ENCODE results near the gene RPL14.

Gene RPL14

GRCh38 chr3:40476478-40477470 is 19.6 kb downstream of the RPL14 start, which contains the start of gene ZNF619:
Gene ZNF619 (plus strand): TSS chr3:40477122. CDS start chr3:40477980, 858 bp downstream.
- H3K27me3 ChIP-seq (ENCODE audit: control insufficient read depth in 3 of 3, insufficient read depth in 3 of 3, low read depth in 1 of 3, low read length in 3 of 3): peaks cover 0 to 6% (median 0%) of the 10 kb centered on the region in 3 experiments
- no peak within 1 kb of the TSS for H3K23ac ChIP-seq (ENCODE audit: low read depth, low read length, poor library complexity)
- H2BK120ac ChIP-seq (ENCODE audit: low read depth, low read length): no peak within 1 kb of the TSS
- H3K4me2 ChIP-seq (ENCODE audit: insufficient read depth, low read length, poor library complexity, severe bottlenecking): peak within 1 kb of the TSS; percentile 58
- no peaks in the 10 kb centered on the region for H3K9me3 ChIP-seq (replicated peaks in 1 of 2; ENCODE audit: control insufficient read depth in 2 of 2, insufficient read depth in 1 of 2, low read depth in 1 of 2, low read length in 2 of 2)
- peak within 1 kb of the TSS; percentile 39 to 91 for H3K4me3 ChIP-seq (ENCODE audit: low read length in 2 of 2)
- H3K4ac ChIP-seq (ENCODE audit: low read length): no peak within 1 kb of the TSS
- peak; percentile 58 for DNase-seq (ENCODE audit: low spot score)
- H3K14ac ChIP-seq (ENCODE audit: low read length): peak within 1 kb of the TSS; percentile 31
- H2AFZ ChIP-seq (ENCODE audit: low read length): peak within 1 kb of the TSS; percentile 83
- no peak within 1 kb of the TSS for H4K8ac ChIP-seq (ENCODE audit: low read depth, low read length)
- H3K27ac ChIP-seq (replicated peaks; ENCODE audit: low read length): peak within 1 kb of the TSS; percentile 36
- no peak within 1 kb of the TSS for H4K91ac ChIP-seq (ENCODE audit: low read depth, low read length, poor library complexity)
- H3K36me3 ChIP-seq (replicated peaks in 1 of 2; ENCODE audit: control insufficient read depth in 2 of 2, insufficient read depth in 2 of 2, low read length in 2 of 2): peaks cover 0 to 2% of the 10 kb centered on the region in 2 donors
- H2BK5ac ChIP-seq (ENCODE audit: low read length): no peak within 1 kb of the TSS
- no peak within 1 kb of the TSS for H2BK12ac ChIP-seq (ENCODE audit: low read length)
- H2AK5ac ChIP-seq (ENCODE audit: low read depth, low read length): no peak within 1 kb of the TSS
- no peak within 1 kb of the TSS for H2BK15ac ChIP-seq (ENCODE audit: low read length)
- H3K4me1 ChIP-seq (ENCODE audit: control insufficient read depth in 2 of 2, insufficient read depth in 1 of 2, low read depth in 1 of 2, low read length in 2 of 2): peaks cover 0 to 4% of the 10 kb centered on the region in 2 donors
- no CpG with 5 or more reads among the region's 48 CpGs for WGBS, 2 donors (ENCODE audit: extremely low coverage in 2 of 2, insufficient read length in 2 of 2, insufficient replicate concordance in 1 of 2)
- H3K9ac ChIP-seq (ENCODE audit: low read depth, low read length, poor library complexity): peak within 1 kb of the TSS; percentile 92
- H3K18ac ChIP-seq (ENCODE audit: low read length): peak within 1 kb of the TSS; percentile 88
- no peaks in the 10 kb centered on the region for H3K79me1 ChIP-seq (ENCODE audit: low read depth, low read length)

DNA sequence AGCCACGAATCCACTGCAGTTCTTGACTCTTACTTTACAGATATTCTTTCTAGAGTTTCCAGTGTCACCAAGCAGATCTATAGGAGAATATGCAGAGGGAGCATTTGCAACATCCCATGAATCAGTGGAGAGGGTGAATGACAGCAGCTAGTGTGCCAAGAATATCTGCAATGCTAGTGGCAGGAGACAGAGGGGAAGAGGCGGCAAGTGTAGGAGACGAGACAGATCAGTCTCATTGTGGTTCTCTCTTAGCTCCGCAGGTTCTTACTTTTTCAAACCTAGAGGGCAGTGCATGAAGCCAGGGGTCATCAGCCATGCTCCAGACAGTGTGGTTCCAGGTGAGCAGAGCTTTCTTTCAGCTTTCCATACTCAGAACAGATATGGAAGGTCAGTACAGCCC is 20.5 kb downstream of the RPL14 start:
- Histone ChIP-seq H4K91ac (ENCODE audit: low read depth, low read length, poor library complexity) (no peak overlapping the region), H3K18ac (ENCODE audit: low read length) (no peak overlapping the region), H3K79me1 (ENCODE audit: low read depth, low read length) (no peaks in the 10 kb centered on the region), H3K23ac (ENCODE audit: low read depth, low read length, poor library complexity) (no peak overlapping the region), H2BK12ac (ENCODE audit: low read length) (no peak overlapping the region), H4K8ac (ENCODE audit: low read depth, low read length) (no peak overlapping the region), H3K27ac (replicated peaks; ENCODE audit: low read length) (no peak overlapping the region), H3K27me3 (ENCODE audit: control insufficient read depth in 3 of 3, insufficient read depth in 3 of 3, low read depth in 1 of 3, low read length in 3 of 3) (peaks cover 0 to 6% (median 0%) of the 10 kb centered on the region in 3 experiments), H3K36me3 (replicated peaks in 1 of 2; ENCODE audit: control insufficient read depth in 2 of 2, insufficient read depth in 2 of 2, low read length in 2 of 2) (peaks cover 0 to 5% of the 10 kb centered on the region in 2 donors), H2BK15ac (ENCODE audit: low read length) (no peak overlapping the region), H3K4me2 (ENCODE audit: insufficient read depth, low read length, poor library complexity, severe bottlenecking) (peak overlapping the region; percentile 58), H3K4ac (ENCODE audit: low read length) (no peak overlapping the region), H2AFZ (ENCODE audit: low read length) (peak overlapping the region; percentile 83), H3K9ac (ENCODE audit: low read depth, low read length, poor library complexity) (peak overlapping the region; percentile 51), H3K4me3 (ENCODE audit: low read length in 2 of 2) (peak overlapping the region in 1 of 2 donors; percentile 39), H2BK5ac (ENCODE audit: low read length) (no peak overlapping the region), H3K9me3 (replicated peaks in 1 of 2; ENCODE audit: control insufficient read depth in 2 of 2, insufficient read depth in 1 of 2, low read depth in 1 of 2, low read length in 2 of 2) (no peaks in the 10 kb centered on the region), H3K14ac (ENCODE audit: low read length) (no peak overlapping the region), H2BK120ac (ENCODE audit: low read depth, low read length) (no peak overlapping the region), H2AK5ac (ENCODE audit: low read depth, low read length) (no peak overlapping the region), H3K4me1 (ENCODE audit: control insufficient read depth in 2 of 2, insufficient read depth in 1 of 2, low read depth in 1 of 2, low read length in 2 of 2) (peaks cover 0 to 4% of the 10 kb centered on the region in 2 donors)
- no peak for DNase-seq (ENCODE audit: low spot score)
- no CpG with 5 or more reads among the region's 4 CpGs for WGBS, 2 donors (ENCODE audit: extremely low coverage in 2 of 2, insufficient read length in 2 of 2, insufficient replicate concordance in 1 of 2)

DNA sequence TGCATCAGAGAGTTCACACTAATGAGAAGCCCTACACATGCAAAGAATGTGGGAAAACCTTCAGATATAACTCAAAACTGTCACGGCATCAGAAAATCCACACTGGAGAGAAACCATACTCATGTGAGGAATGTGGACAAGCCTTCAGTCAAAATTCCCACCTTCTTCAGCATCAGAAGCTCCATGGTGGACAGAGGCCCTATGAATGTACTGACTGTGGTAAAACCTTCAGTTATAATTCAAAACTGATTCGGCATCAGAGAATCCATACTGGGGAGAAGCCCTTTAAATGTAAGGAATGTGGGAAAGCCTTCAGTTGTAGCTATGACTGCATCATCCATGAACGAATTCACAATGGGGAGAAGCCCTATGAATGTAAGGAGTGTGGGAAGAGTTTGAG is 30.0 kb downstream of the RPL14 start:
- no peaks in the 10 kb centered on the region for H3K4me1 ChIP-seq (ENCODE audit: control insufficient read depth in 2 of 2, insufficient read depth in 1 of 2, low read depth in 1 of 2, low read length in 2 of 2)
- H4K91ac ChIP-seq (ENCODE audit: low read depth, low read length, poor library complexity): no peak overlapping the region
- peaks cover 0 to 17% of the 10 kb centered on the region in 2 donors for H3K36me3 ChIP-seq (replicated peaks in 1 of 2; ENCODE audit: control insufficient read depth in 2 of 2, insufficient read depth in 2 of 2, low read length in 2 of 2)
- no peak overlapping the region for H2BK15ac ChIP-seq (ENCODE audit: low read length)
- H3K4ac ChIP-seq (ENCODE audit: low read length): no peak overlapping the region
- no peak overlapping the region for H3K18ac ChIP-seq (ENCODE audit: low read length)
- H2AK5ac ChIP-seq (ENCODE audit: low read depth, low read length): no peak overlapping the region
- no peak overlapping the region for H3K9ac ChIP-seq (ENCODE audit: low read depth, low read length, poor library complexity)
- no peak overlapping the region for H4K8ac ChIP-seq (ENCODE audit: low read depth, low read length)
- H3K4me3 ChIP-seq (ENCODE audit: low read length in 2 of 2): no peak overlapping the region
- H3K23ac ChIP-seq (ENCODE audit: low read depth, low read length, poor library complexity): no peak overlapping the region
- H2BK5ac ChIP-seq (ENCODE audit: low read length): no peak overlapping the region
- H3K4me2 ChIP-seq (ENCODE audit: insufficient read depth, low read length, poor library complexity, severe bottlenecking): no peak overlapping the region
- H3K79me1 ChIP-seq (ENCODE audit: low read depth, low read length): no peaks in the 10 kb centered on the region
- H3K27ac ChIP-seq (replicated peaks; ENCODE audit: low read length): no peak overlapping the region
- no CpG with 5 or more reads among the region's 3 CpGs for WGBS, 2 donors (ENCODE audit: extremely low coverage in 2 of 2, insufficient read length in 2 of 2, insufficient replicate concordance in 1 of 2)
- H3K14ac ChIP-seq (ENCODE audit: low read length): no peak overlapping the region
- H2BK120ac ChIP-seq (ENCODE audit: low read depth, low read length): no peak overlapping the region
- H2AFZ ChIP-seq (ENCODE audit: low read length): no peak overlapping the region
- H2BK12ac ChIP-seq (ENCODE audit: low read length): no peak overlapping the region
- DNase-seq (ENCODE audit: low spot score): no peak
- H3K9me3 ChIP-seq (replicated peaks in 1 of 2; ENCODE audit: control insufficient read depth in 2 of 2, insufficient read depth in 1 of 2, low read depth in 1 of 2, low read length in 2 of 2): peaks cover 15 to 16% of the 10 kb centered on the region in 2 donors
- no peaks in the 10 kb centered on the region for H3K27me3 ChIP-seq (ENCODE audit: control insufficient read depth in 3 of 3, insufficient read depth in 3 of 3, low read depth in 1 of 3, low read length in 3 of 3)

- Histone ChIP-seq H3K23ac (ENCODE audit: low read depth, low read length, poor library complexity) (no peak overlapping the region), H4K91ac (ENCODE audit: low read depth, low read length, poor library complexity) (no peak overlapping the region), H2BK15ac (ENCODE audit: low read length) (no peak overlapping the region), H2BK12ac (ENCODE audit: low read length) (no peak overlapping the region), H3K27ac (replicated peaks; ENCODE audit: low read length) (no peak overlapping the region), H3K14ac (ENCODE audit: low read length) (no peak overlapping the region), H2BK120ac (ENCODE audit: low read depth, low read length) (no peak overlapping the region), H4K8ac (ENCODE audit: low read depth, low read length) (no peak overlapping the region), H3K36me3 (replicated peaks in 1 of 2; ENCODE audit: control insufficient read depth in 2 of 2, insufficient read depth in 2 of 2, low read length in 2 of 2) (peaks cover 0 to 14% of the 10 kb centered on the region in 2 donors), H2AFZ (ENCODE audit: low read length) (no peak overlapping the region), H3K4me1 (ENCODE audit: control insufficient read depth in 2 of 2, insufficient read depth in 1 of 2, low read depth in 1 of 2, low read length in 2 of 2) (no peaks in the 10 kb centered on the region), H3K4me2 (ENCODE audit: insufficient read depth, low read length, poor library complexity, severe bottlenecking) (no peak overlapping the region), H3K4ac (ENCODE audit: low read length) (no peak overlapping the region), H3K79me1 (ENCODE audit: low read depth, low read length) (no peaks in the 10 kb centered on the region), H2BK5ac (ENCODE audit: low read length) (no peak overlapping the region), H2AK5ac (ENCODE audit: low read depth, low read length) (no peak overlapping the region), H3K27me3 (ENCODE audit: control insufficient read depth in 3 of 3, insufficient read depth in 3 of 3, low read depth in 1 of 3, low read length in 3 of 3) (no peaks in the 10 kb centered on the region), H3K4me3 (ENCODE audit: low read length in 2 of 2) (no peak overlapping the region), H3K18ac (ENCODE audit: low read length) (no peak overlapping the region), H3K9ac (ENCODE audit: low read depth, low read length, poor library complexity) (no peak overlapping the region), H3K9me3 (replicated peaks in 1 of 2; ENCODE audit: control insufficient read depth in 2 of 2, insufficient read depth in 1 of 2, low read depth in 1 of 2, low read length in 2 of 2) (peaks cover 15 to 16% of the 10 kb centered on the region in 2 donors)
- no CpG with 5 or more reads among the region's 5 CpGs for WGBS, 2 donors (ENCODE audit: extremely low coverage in 2 of 2, insufficient read length in 2 of 2, insufficient replicate concordance in 1 of 2)
- no peak for DNase-seq (ENCODE audit: low spot score)
Measured at GRCh38 chr3:40490916-40491315, 33.8 kb downstream of the RPL14 start.

All from neuronal stem cell (in vitro differentiated cells).